Panc1 (cell line): Measurements from ENCODE around the gene RAB26. TPM values are rescaled to one million over a fixed set of nuclear protein-coding genes. Genes with fewer than 3 reads are reported as not detected.
"Not testable (repeated sequence)": the region's sequence is repeated elsewhere in the genome, so short reads cannot be mapped to it uniquely, and the experiment has no call there.

Experiments
- ATAC-seq: fragments of 200-7000 bp; cut with Tn5 transposase; 2 replicates; pipeline ENCODE4 v1.9.1; 2020; ENCODE audit warnings: mild to moderate bottlenecking, moderate library complexity
- Bru-seq: library from RNA; stranded (reverse); fragments of 400-500 nt; gene quantifications from one replicate; lab custom pipeline; 2021; lab: Mats Ljungman, UMichigan
- BruChase-seq, 2 experiments: library from RNA; stranded (reverse); fragments of 400-500 nt; gene quantifications; one replicate each; lab custom pipeline; 2021; lab: Mats Ljungman, UMichigan
- BruUV-seq: library from RNA; stranded (reverse); fragments of 400-500 nt; replicated peaks from 2 replicates; lab custom pipeline; 2021; lab: Mats Ljungman, UMichigan
- CTCF ChIA-PET: fragments of 300-600 bp; sonication (Branson Sonifier 250); formaldehyde crosslinking; loops from one replicate; lab custom pipeline; 2022; ENCODE audit warnings: antibody characterized with exemption; lab: Charles Lee
- POLR2A ChIA-PET: fragments of 300-600 bp; sonication (Branson Sonifier 250); formaldehyde crosslinking; loops from one replicate; lab custom pipeline; 2022; ENCODE audit warnings: antibody characterized with exemption; lab: Charles Lee
- DNase-seq: peaks from one replicate; pipeline ENCODE4 v3.0.0-alpha.2; 2010; ENCODE audit warnings: low read depth, low spot score
- H3K27ac ChIP-seq: 2 replicates; pipeline ENCODE4 v1.5.1; 2011; ENCODE audit warnings: mild to moderate bottlenecking, low read length, inconsistent platforms
- H3K27me3 ChIP-seq: fragments of 200-500 bp; sonication (Bioruptor generic); 2 replicates; pipeline ENCODE4 v1.6.0; 2014; ENCODE audit warnings: low read length, inconsistent platforms; ENCODE audit not compliant: control insufficient read depth, insufficient read depth
- H3K36me3 ChIP-seq: fragments of 200-500 bp; sonication (Bioruptor generic); 2 replicates; pipeline ENCODE4 v1.5.1; 2014; ENCODE audit warnings: inconsistent platforms, mild to moderate bottlenecking, low read length, moderate library complexity; ENCODE audit not compliant: control insufficient read depth, insufficient read depth
- H3K4me1 ChIP-seq: 2 replicates; pipeline ENCODE4 v1.5.1; 2011; ENCODE audit warnings: inconsistent platforms, mild to moderate bottlenecking, low read length, moderate library complexity; ENCODE audit not compliant: control insufficient read depth, insufficient read depth
- H3K4me3 ChIP-seq, 2 experiments: 2 replicates each; pipeline ENCODE4 v1.5.1; 2011 to 2012; ENCODE audit warnings: low read depth in 2 of 2, low read length in 2 of 2, mild to moderate bottlenecking in 2 of 2, inconsistent platforms in 1 of 2, moderate library complexity in 1 of 2
- H3K9me3 ChIP-seq: fragments of 200-500 bp; sonication (Bioruptor generic); 2 replicates; pipeline ENCODE4 v1.5.1; 2014; ENCODE audit warnings: low read depth, mild to moderate bottlenecking, inconsistent platforms, low read length, moderate library complexity; ENCODE audit not compliant: control insufficient read depth, insufficient read depth
- CTCF ChIP-seq: fragments of 450-650 bp; IDR thresholded peaks from 2 replicates; pipeline ENCODE4 v1.5.1; 2017; ENCODE audit warnings: mild to moderate bottlenecking
- POLR2AphosphoS5 ChIP-seq: IDR thresholded peaks from 2 replicates; pipeline ENCODE4 v1.6.1; 2012; ENCODE audit warnings: mild to moderate bottlenecking, low read depth, low read length, moderate library complexity
- REST ChIP-seq, 2 experiments: IDR thresholded peaks; 2 replicates each; pipeline ENCODE4 v1.6.1; 2011 to 2012; ENCODE audit warnings: low read depth in 2 of 2, control low read depth in 1 of 2, low read length in 1 of 2, mild to moderate bottlenecking in 1 of 2, moderate library complexity in 1 of 2; ENCODE audit not compliant: insufficient read depth in 1 of 2
- SIN3A ChIP-seq: IDR thresholded peaks from 2 replicates; pipeline ENCODE4 v1.6.1; 2012; ENCODE audit warnings: low read depth, mild to moderate bottlenecking, low read length, moderate library complexity, borderline replicate concordance; ENCODE audit not compliant: insufficient read depth
- TCF7L2 ChIP-seq: IDR thresholded peaks from 2 replicates; pipeline ENCODE4 v1.6.1; 2011; ENCODE audit warnings: mild to moderate bottlenecking, low read depth, low read length, inconsistent platforms
- in situ Hi-C: cut with HindIII; loops from 2 replicates; pipeline ENCODE4 v1.10.0; 2016; ENCODE audit warnings: low sequenced_read_pairs, low pct_unique_long_range_greater_than_20kb
- intact Hi-C: fragments of 100-400 bp; cut with micrococcal nuclease; formaldehyde crosslinking; loops from one replicate; pipeline ENCODE4 v1.10.0; 2022; ENCODE audit not compliant: unreplicated experiment
- long read RNA-seq: library from polyadenylated mRNA; unstranded; transcript quantifications from one replicate; pipeline ENCODE4 v2.0.0, GENCODE V29; 2021; ENCODE audit not compliant: unreplicated experiment
- polyA plus RNA-seq: library from polyadenylated mRNA; unstranded; fragments of >200 nt; gene quantifications from one replicate; pipeline ENCODE4 v1.2.1, GENCODE V29; 2012; ENCODE audit warnings: missing spikeins; ENCODE audit not compliant: insufficient read length
- total RNA-seq: library from RNA; stranded (reverse); gene quantifications from one replicate; pipeline ENCODE4 v1.2.1, GENCODE V29; 2021; ENCODE audit not compliant: unreplicated experiment

RAB26 gene
- total RNA-seq (92.2 TPM), Bru-seq, nascent RNA (percentile 65 among the genes with signal in this experiment), BruChase-seq, experiment 1, labeled RNA remaining after a 2-hour chase (percentile 71 among the genes with signal in this experiment), BruChase-seq, experiment 2, labeled RNA remaining after a 6-hour chase (percentile 78 among the genes with signal in this experiment)
- polyA plus RNA-seq, result 136 TPM
- long read RNA-seq, transcript RAB26-201 (9 exons, 1,675 nt), result major isoform, 73 of 286 reads
- long read RNA-seq, transcript RAB26-204 (8 exons, 1,720 nt), result minor isoform, 50 of 286 reads
- long read RNA-seq, partial matches to known transcripts, result 68 of 286 reads
- long read RNA-seq, other reads (novel, unspliced or antisense), result 94 of 286 reads

GRCh38 chr16:2147981-2148671 lies at the start of gene RAB26:
Gene RAB26 (plus strand): TSS chr16:2148625. CDS start chr16:2148784, 159 bp downstream.
- H3K36me3 ChIP-seq, result no peaks in the 10 kb centered on the region; the same call in 1 of the 2 replicates
- no peaks in the 10 kb centered on the region for H3K9me3 ChIP-seq
- DNase-seq (no peak), ATAC-seq (peak; percentile 59)
- H3K27me3 ChIP-seq, result no peaks in the 10 kb centered on the region
- no TSS peak for BruUV-seq
- ChIA-PET POLR2A (no interaction called here), CTCF (interaction anchor here (0.6 kb wide), 1 partner anchor 165 kb away, joined by 3 read pairs; no protein-coding TSS in a partner anchor)
- intact Hi-C loops (loop anchor here (10.0 kb wide), 1 partner anchor 123 kb away; the partner anchor contains the start of gene NHERF2), in situ Hi-C loops (no loop called here)
- peak within 1 kb of the TSS; percentile 59 to 67 for H3K4me3 ChIP-seq
- peaks cover 50% of the 10 kb centered on the region for H3K4me1 ChIP-seq
- peak within 1 kb of the TSS; percentile 100 for H3K27ac ChIP-seq
- no peak for TF ChIP-seq CTCF
- TF ChIP-seq TCF7L2, result no peak
- TF ChIP-seq SIN3A, result peak; percentile 27; the same call in 1 of the 2 replicates
- TF ChIP-seq POLR2AphosphoS5, result peak; percentile 41; the same call in 1 of the 2 replicates
- TF ChIP-seq REST (IDR thresholded peaks at IDR 0.05; ENCODE audit: insufficient read depth in 1 of 2, low read depth in 2 of 2, low read length in 1 of 2), result no peak

- in situ Hi-C loops, H3K4me1 ChIP-seq, DNase-seq, intact Hi-C loops, H3K9me3 ChIP-seq, H3K27me3 ChIP-seq, BruUV-seq, H3K4me3 ChIP-seq, CTCF ChIA-PET, H3K27ac ChIP-seq, ATAC-seq, POLR2A ChIA-PET, H3K36me3 ChIP-seq: not testable (repeated sequence)
These were observed 46.8 kb upstream of the RAB26 start for GRCh38 chr16:2101581-2101980.
